22Rv1 (cell line): Measurements from ENCODE around the gene PRG3.

Experiments
- H3K27ac ChIP-seq: fragments of 450-650 bp; 2 replicates; pipeline ENCODE4 v1.5.1; 2017
- CTCF ChIP-seq: fragments of 450-650 bp; IDR thresholded peaks from 2 replicates; pipeline ENCODE4 v1.5.1; 2017; ENCODE audit warnings: mild to moderate bottlenecking
- ZFX ChIP-seq: fragments of 450-650 bp; IDR thresholded peaks from 2 replicates; pipeline ENCODE4 v1.6.1; 2017; ENCODE audit warnings: antibody characterized with exemption, borderline replicate concordance

The PRG3 gene

DNA sequence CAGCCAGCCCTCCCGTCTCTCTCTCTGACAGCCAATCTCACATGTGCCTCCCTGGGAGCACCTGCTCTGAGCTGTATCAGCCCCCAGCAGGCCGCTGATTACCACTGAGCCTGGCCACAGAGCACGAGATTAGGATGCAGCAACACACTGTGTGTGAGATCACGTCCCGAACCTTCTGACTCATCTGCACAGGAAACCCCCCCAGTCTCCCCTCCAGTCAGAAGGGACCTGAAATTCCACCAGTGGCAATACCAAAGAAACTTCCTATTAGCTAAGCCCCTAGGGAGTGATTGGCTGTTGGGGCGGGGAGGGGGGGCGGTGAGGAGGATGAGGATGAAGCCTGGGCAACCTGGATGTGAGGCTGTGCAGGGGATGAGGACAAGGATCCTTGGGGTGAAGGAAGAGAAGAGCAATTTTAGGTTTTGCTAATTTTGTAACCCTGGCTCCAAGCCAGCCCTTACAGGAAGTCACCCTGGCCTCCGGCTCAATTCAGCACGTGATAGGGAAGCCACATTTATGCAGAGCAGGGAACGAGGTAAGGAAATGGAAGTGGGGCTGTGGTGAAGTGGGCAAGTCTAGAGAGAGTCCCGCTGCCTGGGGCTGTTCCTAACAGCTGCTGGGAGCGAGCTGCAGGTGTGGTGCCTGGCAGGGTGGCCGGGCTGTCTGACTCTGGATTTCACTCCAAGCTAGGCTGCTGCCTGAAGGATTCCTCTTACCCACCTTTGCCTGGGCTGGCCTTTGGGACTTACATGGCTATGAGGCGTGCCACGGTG is 44.0 kb upstream of the PRG3 start:
- TF ChIP-seq ZFX, result no peak
- no peak for TF ChIP-seq CTCF
- no peak overlapping the region for H3K27ac ChIP-seq

DNA sequence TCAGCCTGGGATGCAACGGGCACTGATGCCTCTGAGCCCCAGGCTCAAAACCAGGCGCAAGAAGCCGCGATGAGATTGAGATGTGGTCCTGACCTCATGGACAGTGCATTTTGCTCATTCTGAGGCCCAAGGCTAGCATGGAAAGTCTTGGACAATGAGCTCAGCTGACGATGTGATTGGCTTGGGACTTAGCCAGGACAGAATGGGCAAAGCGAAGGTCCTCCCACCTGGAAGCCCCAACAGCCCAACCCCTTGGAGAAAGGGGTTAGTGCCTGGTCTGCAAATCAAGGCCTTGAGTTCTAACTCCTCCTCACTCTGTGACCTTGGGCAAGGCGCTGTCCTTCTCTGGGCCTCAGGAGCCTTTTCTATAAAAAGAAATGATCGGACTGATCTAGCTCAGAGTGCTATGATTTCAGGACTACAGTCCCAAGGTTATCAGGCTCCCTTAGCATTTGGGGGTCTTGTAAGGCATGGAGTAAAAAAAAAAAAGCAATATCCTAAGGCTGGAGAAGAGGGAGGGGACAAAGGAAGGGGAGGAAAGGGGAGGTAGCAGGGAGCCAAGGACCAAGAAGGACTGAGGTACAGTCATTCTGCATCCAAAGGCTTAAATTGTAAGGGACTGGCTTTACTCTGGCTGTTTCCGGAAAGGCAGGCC is 43.3 kb upstream of the PRG3 start:
- TF ChIP-seq CTCF, result no peak
- no peak for TF ChIP-seq ZFX
- H3K27ac ChIP-seq, result no peak overlapping the region

- TF ChIP-seq CTCF (no peak), ZFX (no peak)
- H3K27ac ChIP-seq, result no peak overlapping the region
Observed at GRCh38 chr11:57422669-57423068, 41.7 kb upstream of the PRG3 start.

- TF ChIP-seq CTCF (no peak), ZFX (no peak)
Observed at GRCh38 chr11:57421805-57422204, 40.9 kb upstream of the PRG3 start.

GRCh38 chr11:57421066-57421465 is 40.1 kb upstream of the PRG3 start:
- no peak for TF ChIP-seq CTCF
- no peak for TF ChIP-seq ZFX

More at GRCh38 chr11:57421805-57422204, 40.9 kb upstream of the PRG3 start:
- H3K27ac ChIP-seq, result no peak overlapping the region

GRCh38 chr11:57419146-57419545 is 38.2 kb upstream of the PRG3 start:
- no peak overlapping the region for H3K27ac ChIP-seq
- TF ChIP-seq ZFX, result no peak
- TF ChIP-seq CTCF, result no peak

More at GRCh38 chr11:57421066-57421465, 40.1 kb upstream of the PRG3 start:
- no peak overlapping the region for H3K27ac ChIP-seq

DNA sequence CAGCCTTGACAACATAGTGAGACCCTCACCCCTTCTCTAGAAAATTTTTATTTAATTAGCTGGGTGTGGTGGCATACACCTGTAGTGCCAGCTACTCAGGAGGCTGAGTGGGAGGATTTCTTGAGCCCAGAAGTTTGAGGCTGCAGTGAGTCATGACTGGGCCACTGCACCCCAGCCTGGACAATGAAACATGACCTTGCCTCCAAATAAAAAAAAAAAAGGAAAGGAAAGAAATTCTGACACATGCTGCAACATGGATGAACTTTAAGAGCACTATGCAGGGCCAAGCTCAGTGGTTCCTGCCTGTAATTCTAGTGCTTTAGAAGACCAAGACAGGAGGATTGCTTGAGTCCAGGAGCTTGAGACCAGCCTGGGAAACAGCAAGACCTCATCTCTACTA is 37.2 kb upstream of the PRG3 start:
- no peak overlapping the region for H3K27ac ChIP-seq

More for the DNA sequence above, 37.2 kb upstream of the PRG3 start:
- TF ChIP-seq ZFX, result no peak
- no peak for TF ChIP-seq CTCF
